ENCODE data around the gene ATRX. TPM values are rescaled to one million over a fixed set of nuclear protein-coding genes. Genes with fewer than 3 reads are reported as not detected.
A peak's percentile ranks its signal among the peaks of the same experiment; 100 is the strongest.

The ATRX gene
- total RNA-seq, 1 donor from 2014 or later = 106 TPM

DNA sequence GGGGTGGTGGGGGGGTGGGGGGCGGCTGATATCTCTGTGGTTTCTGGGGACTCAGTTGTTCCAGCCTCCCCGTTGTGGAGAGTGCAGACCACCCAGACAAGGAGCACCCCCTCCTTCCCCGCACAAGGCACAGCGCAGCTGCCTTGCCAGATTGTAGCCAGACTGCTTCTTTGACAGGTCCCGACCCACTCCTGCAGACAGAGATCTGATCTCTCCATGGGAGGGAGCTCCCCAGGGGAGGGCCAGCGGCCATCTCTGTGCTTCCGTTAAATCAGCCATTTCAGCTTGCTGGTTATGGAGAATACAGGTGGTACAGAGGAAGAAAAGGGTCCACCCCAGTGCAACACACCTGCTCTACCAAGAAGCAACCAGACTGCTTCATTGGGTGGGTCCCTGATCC is 258.0 kb downstream of the ATRX start:
- H3K36me3 Mint-ChIP-seq (ENCODE audit: low read depth, unreplicated experiment) = peaks cover 15% of the 10 kb centered on the region
- H3K4me3 Mint-ChIP-seq (ENCODE audit: unreplicated experiment) = no peak overlapping the region
- FAIRE-seq (no peak), DNase-seq (ENCODE audit: low read depth) (no peak)
- H3K9me3 Mint-ChIP-seq (ENCODE audit: unreplicated experiment) = peaks cover 5% of the 10 kb centered on the region
- Histone ChIP-seq H3K4me1 (ENCODE audit: insufficient read depth, low read length) (no peaks in the 10 kb centered on the region), H3K4me3 (ENCODE audit: insufficient read depth, low read depth, low read length) (no peak overlapping the region), H3K27ac (ENCODE audit: low read depth, low read length) (no peak overlapping the region), H3K36me3 (ENCODE audit: insufficient read depth, low read length) (no peaks in the 10 kb centered on the region), H3K9ac (ENCODE audit: low read length) (no peak overlapping the region), H4K20me1 (ENCODE audit: insufficient read depth, low read length) (no peaks in the 10 kb centered on the region), H3K27me3 (ENCODE audit: insufficient read depth, low read length) (no peaks in the 10 kb centered on the region), H3K9me3 (ENCODE audit: insufficient read depth, low read depth, low read length) (no peaks in the 10 kb centered on the region), H2AFZ (ENCODE audit: low read depth, low read length) (no peak overlapping the region), H3K4me2 (ENCODE audit: low read length) (no peak overlapping the region), H3K79me2 (ENCODE audit: insufficient read depth, low read length) (no peaks in the 10 kb centered on the region)
- no peak for TF ChIP-seq EZH2 (IDR thresholded peaks at IDR 0.05; ENCODE audit: insufficient read depth, low read length)
- H3K27me3 Mint-ChIP-seq (ENCODE audit: low read depth, unreplicated experiment) = no peaks in the 10 kb centered on the region
- H3K27ac Mint-ChIP-seq (ENCODE audit: unreplicated experiment) = no peak overlapping the region
- H3K4me1 Mint-ChIP-seq (ENCODE audit: low read depth, unreplicated experiment) = peaks cover 6% of the 10 kb centered on the region

DNA sequence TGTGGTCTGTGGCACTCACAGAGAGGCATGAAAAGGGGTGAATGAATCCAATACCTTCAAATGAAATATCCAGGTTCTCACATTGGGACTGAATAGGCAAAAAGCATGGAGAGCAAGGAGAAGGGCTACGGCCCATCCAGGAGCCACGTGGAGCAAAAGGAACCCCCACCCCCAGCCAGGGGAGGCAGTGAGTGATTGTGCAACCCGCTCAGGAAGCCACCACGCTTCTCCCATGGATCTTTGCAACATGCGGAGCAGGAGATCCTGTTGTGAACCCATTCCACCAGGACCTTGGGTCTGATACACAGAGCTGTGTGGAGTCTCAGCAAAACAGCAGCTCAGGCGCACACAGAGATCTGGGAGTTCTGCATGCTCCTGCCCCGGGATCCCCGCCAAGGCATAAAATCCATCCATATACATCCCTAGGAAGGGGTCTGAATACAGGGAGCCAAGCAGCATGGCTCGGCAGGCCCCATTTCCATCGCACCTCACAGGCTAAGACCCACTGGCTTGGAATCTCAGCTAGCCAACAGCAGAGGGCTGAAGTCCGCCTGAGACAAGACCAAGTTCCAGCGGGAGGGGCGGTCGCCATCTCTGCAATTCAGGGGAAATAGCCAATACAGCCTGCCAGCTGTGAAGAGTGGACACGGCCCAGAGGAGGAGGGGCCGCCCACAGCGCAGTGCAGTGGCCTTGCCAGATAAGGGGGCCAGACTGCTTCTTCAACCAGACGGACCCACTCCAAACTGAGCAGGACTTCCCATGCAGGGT is 258.6 kb downstream of the ATRX start:
- no peak for FAIRE-seq

DNA sequence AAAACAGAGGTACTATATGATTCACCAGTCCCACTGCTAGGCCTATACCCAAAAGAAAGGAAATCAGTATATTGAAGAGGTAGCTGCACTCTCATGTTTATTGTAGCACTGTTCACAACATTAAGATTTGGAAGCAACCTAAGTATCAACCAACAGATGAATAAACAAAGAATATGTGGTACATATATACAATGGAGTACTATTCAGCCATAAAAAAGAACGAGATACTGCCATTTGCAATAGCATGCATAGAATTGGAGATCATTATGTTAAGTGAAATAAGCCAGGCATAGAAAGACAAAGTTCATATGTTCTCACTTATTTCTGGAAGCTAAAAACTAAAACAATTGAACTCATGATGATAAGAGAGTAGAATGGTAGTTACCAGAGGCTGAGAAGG is 266.3 kb downstream of the ATRX start:
- Mint-ChIP-seq H3K27ac (ENCODE audit: unreplicated experiment) (no peak overlapping the region), H3K4me1 (ENCODE audit: low read depth, unreplicated experiment) (peaks cover 3% of the 10 kb centered on the region), H3K4me3 (ENCODE audit: unreplicated experiment) (no peak overlapping the region), H3K36me3 (ENCODE audit: low read depth, unreplicated experiment) (peaks cover 18% of the 10 kb centered on the region), H3K27me3 (ENCODE audit: low read depth, unreplicated experiment) (no peaks in the 10 kb centered on the region), H3K9me3 (ENCODE audit: unreplicated experiment) (no peaks in the 10 kb centered on the region)
- DNase-seq (ENCODE audit: low read depth) (no peak), FAIRE-seq (no peak)
- no peaks in the 10 kb centered on the region for H3K27me3 ChIP-seq (ENCODE audit: insufficient read depth, low read length)
- H3K4me1 ChIP-seq (ENCODE audit: insufficient read depth, low read length) = no peaks in the 10 kb centered on the region
- H3K9me3 ChIP-seq (ENCODE audit: insufficient read depth, low read depth, low read length) = no peaks in the 10 kb centered on the region
- no peak overlapping the region for H3K4me2 ChIP-seq (ENCODE audit: low read length)
- H3K27ac ChIP-seq (ENCODE audit: low read depth, low read length) = no peak overlapping the region
- no peaks in the 10 kb centered on the region for H3K79me2 ChIP-seq (ENCODE audit: insufficient read depth, low read length)
- no peak overlapping the region for H3K4me3 ChIP-seq (ENCODE audit: insufficient read depth, low read depth, low read length)
- H3K9ac ChIP-seq (ENCODE audit: low read length) = no peak overlapping the region
- no peak for TF ChIP-seq EZH2 (IDR thresholded peaks at IDR 0.05; ENCODE audit: insufficient read depth, low read length)
- TF ChIP-seq, protein P1, sequence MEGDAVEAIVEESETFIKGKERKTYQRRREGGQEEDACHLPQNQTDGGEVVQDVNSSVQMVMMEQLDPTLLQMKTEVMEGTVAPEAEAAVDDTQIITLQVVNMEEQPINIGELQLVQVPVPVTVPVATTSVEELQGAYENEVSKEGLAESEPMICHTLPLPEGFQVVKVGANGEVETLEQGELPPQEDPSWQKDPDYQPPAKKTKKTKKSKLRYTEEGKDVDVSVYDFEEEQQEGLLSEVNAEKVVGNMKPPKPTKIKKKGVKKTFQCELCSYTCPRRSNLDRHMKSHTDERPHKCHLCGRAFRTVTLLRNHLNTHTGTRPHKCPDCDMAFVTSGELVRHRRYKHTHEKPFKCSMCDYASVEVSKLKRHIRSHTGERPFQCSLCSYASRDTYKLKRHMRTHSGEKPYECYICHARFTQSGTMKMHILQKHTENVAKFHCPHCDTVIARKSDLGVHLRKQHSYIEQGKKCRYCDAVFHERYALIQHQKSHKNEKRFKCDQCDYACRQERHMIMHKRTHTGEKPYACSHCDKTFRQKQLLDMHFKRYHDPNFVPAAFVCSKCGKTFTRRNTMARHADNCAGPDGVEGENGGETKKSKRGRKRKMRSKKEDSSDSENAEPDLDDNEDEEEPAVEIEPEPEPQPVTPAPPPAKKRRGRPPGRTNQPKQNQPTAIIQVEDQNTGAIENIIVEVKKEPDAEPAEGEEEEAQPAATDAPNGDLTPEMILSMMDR (IDR thresholded peaks at IDR 0.05; ENCODE audit: insufficient read depth, low read depth, low read length) = no peak
- no peaks in the 10 kb centered on the region for H4K20me1 ChIP-seq (ENCODE audit: insufficient read depth, low read length)
- peaks cover 3% of the 10 kb centered on the region for H3K36me3 ChIP-seq (ENCODE audit: insufficient read depth, low read length)
- no peak overlapping the region for H2AFZ ChIP-seq (ENCODE audit: low read depth, low read length)

More for the DNA sequence above, 258.6 kb downstream of the ATRX start:
- no peak overlapping the region for H3K4me3 Mint-ChIP-seq (ENCODE audit: unreplicated experiment)
- H3K9me3 ChIP-seq (ENCODE audit: insufficient read depth, low read depth, low read length) = no peaks in the 10 kb centered on the region
- no peaks in the 10 kb centered on the region for H3K4me1 ChIP-seq (ENCODE audit: insufficient read depth, low read length)
- no peak overlapping the region for H3K4me2 ChIP-seq (ENCODE audit: low read length)
- H3K27ac Mint-ChIP-seq (ENCODE audit: unreplicated experiment) = peak overlapping the region; percentile 31
- peaks cover 6% of the 10 kb centered on the region for H3K4me1 Mint-ChIP-seq (ENCODE audit: low read depth, unreplicated experiment)
- H3K36me3 ChIP-seq (ENCODE audit: insufficient read depth, low read length) = no peaks in the 10 kb centered on the region
- TF ChIP-seq, protein P1 (IDR thresholded peaks at IDR 0.05; ENCODE audit: insufficient read depth, low read depth, low read length) = no peak
- no peak for TF ChIP-seq EZH2 (IDR thresholded peaks at IDR 0.05; ENCODE audit: insufficient read depth, low read length)
- H3K9ac ChIP-seq (ENCODE audit: low read length) = no peak overlapping the region
- no peak overlapping the region for H3K27ac ChIP-seq (ENCODE audit: low read depth, low read length)
- H3K27me3 ChIP-seq (ENCODE audit: insufficient read depth, low read length) = no peaks in the 10 kb centered on the region
- H3K79me2 ChIP-seq (ENCODE audit: insufficient read depth, low read length) = no peaks in the 10 kb centered on the region
- peaks cover 15% of the 10 kb centered on the region for H3K36me3 Mint-ChIP-seq (ENCODE audit: low read depth, unreplicated experiment)
- no peaks in the 10 kb centered on the region for H3K27me3 Mint-ChIP-seq (ENCODE audit: low read depth, unreplicated experiment)
- H4K20me1 ChIP-seq (ENCODE audit: insufficient read depth, low read length) = no peaks in the 10 kb centered on the region
- no peak for DNase-seq (ENCODE audit: low read depth)
- no peak overlapping the region for H3K4me3 ChIP-seq (ENCODE audit: insufficient read depth, low read depth, low read length)
- no peak overlapping the region for H2AFZ ChIP-seq (ENCODE audit: low read depth, low read length)
- H3K9me3 Mint-ChIP-seq (ENCODE audit: unreplicated experiment) = peaks cover 5% of the 10 kb centered on the region

All from astrocyte (in vitro differentiated cells and primary cell).